ENCODE data around the gene MBNL2. TPM values are rescaled to one million over a fixed set of nuclear protein-coding genes. Genes with fewer than 3 reads are reported as not detected.

MBNL2 gene
- total RNA-seq, 4 donors from 2014 or later, result 92.8 to 132 (median 101) TPM

DNA sequence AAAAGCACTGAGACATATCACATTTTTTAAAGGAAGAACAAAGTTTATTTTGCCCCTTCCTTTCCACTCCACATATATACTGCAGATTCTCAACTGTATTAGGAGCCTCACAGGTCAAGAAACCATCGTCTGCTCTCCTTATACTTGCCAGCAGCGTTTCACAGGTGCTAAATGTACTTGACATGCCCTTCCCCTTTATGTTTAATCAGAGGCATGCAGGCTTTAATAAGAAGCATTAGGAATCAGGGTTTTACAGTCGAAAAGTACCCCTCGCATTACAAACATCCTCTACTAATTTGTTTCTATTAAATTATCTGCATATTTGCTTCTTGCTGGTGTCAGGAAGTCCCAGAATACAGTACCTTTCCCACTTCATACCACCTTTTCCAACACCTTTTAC lies 208.2 kb downstream of the MBNL2 start:
- Histone ChIP-seq H3K4me1 (peaks cover 6 to 20% (median 12%) of the 10 kb centered on the region in 4 donors), H3K27ac (replicated peaks in 1 of 4) (peak overlapping the region in 2 of 4 donors; percentile 28 to 44), H3K9me3 (no peaks in the 10 kb centered on the region), H3K4me3 (no peak overlapping the region), H3K36me3 (no peaks in the 10 kb centered on the region), H3K27me3 (no peaks in the 10 kb centered on the region)
- no peak for TF ChIP-seq POLR2A (IDR thresholded peaks at IDR 0.05; ENCODE audit: low read depth)
- TF ChIP-seq POLR2AphosphoS5 (IDR thresholded peaks at IDR 0.05), result no peak
- no peak for TF ChIP-seq EP300 (IDR thresholded peaks at IDR 0.05)
- TF ChIP-seq, protein P1, sequence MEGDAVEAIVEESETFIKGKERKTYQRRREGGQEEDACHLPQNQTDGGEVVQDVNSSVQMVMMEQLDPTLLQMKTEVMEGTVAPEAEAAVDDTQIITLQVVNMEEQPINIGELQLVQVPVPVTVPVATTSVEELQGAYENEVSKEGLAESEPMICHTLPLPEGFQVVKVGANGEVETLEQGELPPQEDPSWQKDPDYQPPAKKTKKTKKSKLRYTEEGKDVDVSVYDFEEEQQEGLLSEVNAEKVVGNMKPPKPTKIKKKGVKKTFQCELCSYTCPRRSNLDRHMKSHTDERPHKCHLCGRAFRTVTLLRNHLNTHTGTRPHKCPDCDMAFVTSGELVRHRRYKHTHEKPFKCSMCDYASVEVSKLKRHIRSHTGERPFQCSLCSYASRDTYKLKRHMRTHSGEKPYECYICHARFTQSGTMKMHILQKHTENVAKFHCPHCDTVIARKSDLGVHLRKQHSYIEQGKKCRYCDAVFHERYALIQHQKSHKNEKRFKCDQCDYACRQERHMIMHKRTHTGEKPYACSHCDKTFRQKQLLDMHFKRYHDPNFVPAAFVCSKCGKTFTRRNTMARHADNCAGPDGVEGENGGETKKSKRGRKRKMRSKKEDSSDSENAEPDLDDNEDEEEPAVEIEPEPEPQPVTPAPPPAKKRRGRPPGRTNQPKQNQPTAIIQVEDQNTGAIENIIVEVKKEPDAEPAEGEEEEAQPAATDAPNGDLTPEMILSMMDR (IDR thresholded peaks at IDR 0.05), result no peak
- intact Hi-C loops (cut with DNase I), result loop anchor here (5.0 to 10.0 kb wide), 2 partner anchors 205 to 308 kb away; partner anchors contain the start of gene MBNL2
- WGBS, result 74% methylated on average over 4 of the region's 4 CpGs
- no peak for DNase-seq (ENCODE audit: extremely low spot score)

GRCh38 chr13:97431171-97431764 lies 209.1 kb downstream of the MBNL2 start:
- TF ChIP-seq EP300 (IDR thresholded peaks at IDR 0.05) (no peak), POLR2AphosphoS5 (IDR thresholded peaks at IDR 0.05) (no peak)
- TF ChIP-seq, protein P1 (IDR thresholded peaks at IDR 0.05), result no peak
- WGBS, result 85% methylated on average over 4 of the region's 4 CpGs
- no peaks in the 10 kb centered on the region for H3K36me3 ChIP-seq
- no peak overlapping the region for H3K27ac ChIP-seq (replicated peaks in 1 of 4)
- intact Hi-C loops (cut with DNase I), result loop anchor here (5.0 to 10.0 kb wide), 2 partner anchors 206 to 309 kb away; partner anchors contain the start of gene MBNL2
- no peaks in the 10 kb centered on the region for H3K27me3 ChIP-seq
- H3K9me3 ChIP-seq, result no peaks in the 10 kb centered on the region
- DNase-seq (ENCODE audit: extremely low spot score), result no peak
- peaks cover 14 to 30% (median 21%) of the 10 kb centered on the region in 4 donors for H3K4me1 ChIP-seq
- no peak overlapping the region for H3K4me3 ChIP-seq

DNA sequence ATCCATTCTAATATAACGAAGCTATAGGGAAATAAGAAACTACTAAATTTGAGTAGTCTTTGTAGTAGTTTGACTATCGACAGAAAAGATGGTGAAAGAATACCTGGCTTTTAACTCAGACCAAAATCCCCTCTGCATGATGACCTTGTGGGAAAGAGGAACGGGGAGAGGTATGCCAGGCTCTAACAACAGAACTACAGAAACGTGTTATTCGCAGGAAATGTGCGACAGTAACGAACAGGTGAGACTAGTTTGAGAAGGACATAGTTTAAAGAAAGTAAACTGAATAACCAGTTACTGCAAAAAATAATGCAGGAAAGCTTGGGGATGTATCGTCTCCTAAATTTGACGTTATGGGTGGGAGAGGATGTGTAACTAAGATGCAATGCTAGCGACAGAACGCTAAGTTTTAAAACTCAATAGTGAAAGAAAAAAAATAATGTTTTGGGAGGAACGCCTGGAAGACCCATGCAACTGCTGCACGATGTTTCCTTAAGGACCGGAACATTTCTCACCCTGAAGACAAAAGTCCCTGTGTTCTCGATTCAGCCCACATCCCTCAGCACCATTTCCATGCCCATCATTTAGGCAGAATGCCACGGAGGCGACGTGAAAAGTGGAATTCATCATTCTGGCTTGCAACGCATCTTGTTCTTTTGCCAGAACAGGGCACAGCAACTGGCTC lies 210.2 kb downstream of the MBNL2 start:
- Histone ChIP-seq H3K4me3 (peak overlapping the region; percentile 78 to 92 (median 83)), H3K4me1 (peaks cover 24 to 41% (median 31%) of the 10 kb centered on the region in 4 donors), H3K9me3 (no peaks in the 10 kb centered on the region), H3K27me3 (no peaks in the 10 kb centered on the region), H3K36me3 (no peaks in the 10 kb centered on the region), H3K27ac (replicated peaks in 1 of 4) (peak overlapping the region; percentile 80 to 100 (median 100))
- intact Hi-C loops (cut with DNase I), result loop anchor here (5.0 to 10.0 kb wide), 2 partner anchors 208 to 310 kb away; partner anchors contain the start of gene MBNL2
- WGBS, result 6% methylated on average over 19 of the region's 19 CpGs
- TF ChIP-seq POLR2A (IDR thresholded peaks at IDR 0.05; ENCODE audit: low read depth) (peak; percentile 61), POLR2AphosphoS5 (IDR thresholded peaks at IDR 0.05) (no peak)
- TF ChIP-seq, protein P1 (IDR thresholded peaks at IDR 0.05), result no peak
- no peak for DNase-seq (ENCODE audit: extremely low spot score)

DNA sequence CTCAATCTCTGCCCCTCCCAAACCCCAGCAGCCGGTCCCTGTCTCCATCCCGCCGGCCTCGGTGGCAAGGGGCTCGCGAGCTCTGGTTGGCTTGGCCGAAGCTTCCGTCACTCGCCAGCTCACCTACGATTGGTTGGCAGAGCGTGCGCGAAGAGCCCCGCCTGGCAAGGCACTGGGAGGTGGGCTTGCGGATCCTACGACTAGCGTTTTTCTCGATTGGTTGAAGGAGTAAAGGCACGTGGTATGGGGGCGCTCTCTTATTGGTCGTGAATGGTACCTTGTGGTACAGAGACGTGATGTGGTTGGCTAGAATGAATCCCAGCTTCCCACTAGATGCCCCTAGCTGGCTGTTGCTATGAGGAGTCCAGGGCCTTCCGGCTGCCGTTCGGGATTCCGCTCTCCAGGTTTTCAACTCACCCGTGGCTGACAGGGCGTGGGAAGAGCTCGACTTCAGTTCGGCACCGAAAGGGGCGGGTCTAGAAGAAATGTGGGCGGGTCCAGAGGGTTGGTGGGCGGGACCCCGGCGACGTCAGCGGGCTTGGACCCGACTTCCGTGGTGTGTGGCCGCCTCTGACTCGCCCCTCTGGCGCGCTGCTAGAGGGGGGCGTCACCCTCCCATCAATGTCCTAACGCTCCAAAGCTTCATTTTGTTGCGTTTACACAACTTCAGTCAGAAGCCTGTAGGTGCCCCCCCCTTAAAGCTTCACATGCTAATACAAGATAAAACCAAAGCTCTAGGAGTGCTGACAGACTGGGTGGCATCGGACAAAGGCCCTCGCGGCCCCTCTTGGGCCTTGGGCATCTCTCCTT lies 211.0 kb downstream of the MBNL2 start:
- Histone ChIP-seq H3K9me3 (no peaks in the 10 kb centered on the region), H3K4me3 (peak overlapping the region; percentile 78 to 92 (median 83)), H3K27ac (replicated peaks in 1 of 4) (peak overlapping the region; percentile 99 to 100 (median 100)), H3K27me3 (no peaks in the 10 kb centered on the region), H3K4me1 (peaks cover 26 to 49% (median 37%) of the 10 kb centered on the region in 4 donors), H3K36me3 (peaks cover 0 to under 1% (median 0%) of the 10 kb centered on the region in 4 donors)
- intact Hi-C loops (cut with DNase I), result loop anchor here (5.0 to 10.0 kb wide), 2 partner anchors 208 to 311 kb away; partner anchors contain the start of gene MBNL2
- DNase-seq (ENCODE audit: extremely low spot score), result peak; percentile 100
- WGBS, result under 1% methylated on average over 35 of the region's 50 CpGs
- TF ChIP-seq, protein P1 (IDR thresholded peaks at IDR 0.05), result peak in 1 of 3 experiments; percentile 21
- TF ChIP-seq EP300 (IDR thresholded peaks at IDR 0.05) (no peak), POLR2AphosphoS5 (IDR thresholded peaks at IDR 0.05) (peak; percentile 88 to 90)
